HepG2 (cell line): ENCODE data around the gene ZG16. TPM values are rescaled to one million over a fixed set of nuclear protein-coding genes. Genes with fewer than 3 reads are reported as not detected.

Experiments used
- ARID3A ChIP-seq: IDR thresholded peaks from 2 replicates; pipeline ENCODE4 v1.6.1; 2012; ENCODE audit warnings: low read depth, low read length, improper control_type of control experiment
- FOXM1 ChIP-seq: sonication (generic); formaldehyde crosslinking; IDR thresholded peaks from 2 replicates; pipeline ENCODE4 v1.5.0; 2020; ENCODE audit warnings: missing genetic modification reagents
- ISL2 ChIP-seq: sonication (generic); formaldehyde crosslinking; IDR thresholded peaks from 2 replicates; pipeline ENCODE4 v1.5.0; 2020; ENCODE audit warnings: missing genetic modification reagents
- REST ChIP-seq, 2 experiments: IDR thresholded peaks; 2 replicates each; pipeline ENCODE4 v1.6.1; 2011 to 2012; ENCODE audit warnings: low read length in 2 of 2, borderline replicate concordance in 1 of 2, low read depth in 1 of 2, mild to moderate bottlenecking in 1 of 2, moderate library complexity in 1 of 2
- SOX13 ChIP-seq, 3 experiments: fragments of 450-650 bp in 1 of 3; sonication (generic) in 1 of 3; formaldehyde crosslinking in 1 of 3; IDR thresholded peaks in 2 of 3; conservative IDR thresholded peaks in 1 of 3; 2 replicates each; pipeline versions ENCODE4 v1.5.0 to v1.6.1; 2016 to 2020; ENCODE audit warnings: antibody characterized with exemption in 1 of 3, mild to moderate bottlenecking in 1 of 3, missing compliant biosample characterization in 1 of 3, missing genetic modification reagents in 1 of 3, moderate library complexity in 1 of 3
- TIGD3 ChIP-seq: sonication (generic); formaldehyde crosslinking; IDR thresholded peaks from 2 replicates; pipeline ENCODE4 v1.5.1; 2020; ENCODE audit warnings: mild to moderate bottlenecking, missing genetic modification reagents, borderline replicate concordance
- XBP1 ChIP-seq: sonication (generic); formaldehyde crosslinking; IDR thresholded peaks from 2 replicates; pipeline ENCODE4 v1.5.0; 2020; ENCODE audit warnings: missing genetic modification reagents
- ZBTB39 ChIP-seq: sonication (generic); formaldehyde crosslinking; IDR thresholded peaks from 2 replicates; pipeline ENCODE4 v1.5.0; 2020; ENCODE audit warnings: missing genetic modification reagents
- ZBTB4 ChIP-seq: sonication (generic); formaldehyde crosslinking; IDR thresholded peaks from 2 replicates; pipeline ENCODE4 v1.4.0; 2020; ENCODE audit warnings: missing genetic modification reagents, mild to moderate bottlenecking, borderline replicate concordance
- ZNF10 ChIP-seq: sonication (generic); formaldehyde crosslinking; IDR thresholded peaks from 2 replicates; pipeline ENCODE4 v1.4.0; 2020; ENCODE audit warnings: mild to moderate bottlenecking, low read depth, missing genetic modification reagents, borderline replicate concordance
- ZNF34 ChIP-seq: sonication (generic); formaldehyde crosslinking; IDR thresholded peaks from 2 replicates; pipeline ENCODE4 v1.4.0; 2020; ENCODE audit warnings: mild to moderate bottlenecking, missing genetic modification reagents, borderline replicate concordance
- ZNF576 ChIP-seq: sonication (generic); formaldehyde crosslinking; IDR thresholded peaks from 2 replicates; pipeline ENCODE4 v1.4.0; 2020; ENCODE audit warnings: mild to moderate bottlenecking, missing genetic modification reagents
- ZNF607 ChIP-seq: sonication (generic); formaldehyde crosslinking; IDR thresholded peaks from 2 replicates; pipeline ENCODE4 v1.5.1; 2020; ENCODE audit warnings: missing genetic modification reagents, mild to moderate bottlenecking, borderline replicate concordance
- ZNF792 ChIP-seq: IDR thresholded peaks from 2 replicates; pipeline ENCODE4 v1.6.1; 2016
- polyA plus RNA-seq, 8 experiments: library from polyadenylated mRNA; depleted of rRNA in 3 of 8; stranded (reverse) in 7 of 8; unstranded in 1 of 8; fragments of >200 nt; fragmentation: Illumina TruSeq in 4 of 8; extraction: Trizol in 4 of 8; gene quantifications; 2 replicates each; pipeline versions ENCODE4 v1.2.1 to v1.2.3, GENCODE V29; 2011 to 2016; ENCODE audit warnings: low read depth in 4 of 8, missing spikeins in 1 of 8, mixed read lengths in 1 of 8; ENCODE audit not compliant: insufficient read depth in 1 of 8
- total RNA-seq, 5 experiments: library from RNA; depleted of rRNA; stranded (reverse); fragments of >200 nt; fragmentation: Illumina TruSeq; extraction: Trizol; gene quantifications; 2 replicates each; pipeline ENCODE4 v1.2.3, GENCODE V29; 2016; ENCODE audit warnings: low read depth in 1 of 5

ZG16 gene
- total and polyA plus RNA-seq, 2 of the 13 experiments (the other 11 are each of a cell fraction or from before 2014, with no cell fraction given) = 0.04 to 0.07 TPM

- TF ChIP-seq ZBTB4 (CRISPR knock-in tag) (peak; percentile 83), ARID3A (peak; percentile 71), ZNF792 (CRISPR knock-in tag) (peak; percentile 76; the same call in 1 of the 2 replicates), XBP1 (CRISPR knock-in tag) (no peak), ZNF576 (CRISPR knock-in tag) (no peak), ZNF607 (CRISPR knock-in tag) (peak; percentile 89), SOX13 (IDR thresholded peaks at IDR 0.05) (peak; percentile 11; the same call in 1 of the 2 replicates), SOX13 (CRISPR knock-in tag; conservative IDR thresholded peaks at IDR 0.05 in 1 of 2, IDR thresholded peaks at IDR 0.05 in 1 of 2) (peak in 1 of 2 experiments; percentile 34; a peak in 1 of 4 replicates), REST (IDR thresholded peaks at IDR 0.05; ENCODE audit: borderline replicate concordance in 1 of 2, low read depth in 1 of 2, low read length in 2 of 2) (peak in 1 of 2 experiments; percentile 48; a peak in 1 of 4 replicates), ZBTB39 (CRISPR knock-in tag) (no peak), TIGD3 (CRISPR knock-in tag) (peak; percentile 93; the same call in 1 of the 2 replicates), ZNF34 (no peak), ZNF10 (CRISPR knock-in tag) (no peak), ISL2 (CRISPR knock-in tag) (peak; percentile 60), FOXM1 (no peak)
Observed at GRCh38 chr16:29790183-29790948, 12.3 kb downstream of the ZG16 start, which contains the start of gene KIF22 (continued).
